Measurements from ENCODE around the gene DNAJC16. TPM values are rescaled to one million over a fixed set of nuclear protein-coding genes. Genes with fewer than 3 reads are reported as not detected.

DNAJC16 gene
- total RNA-seq, 1 experiment from 2014 or later, result 20.7 TPM

GRCh38 chr1:15557594-15557993, 30.9 kb downstream of the DNAJC16 start:
- H3K4me2 ChIP-seq (ENCODE audit: insufficient read depth, insufficient read length, low read length), result no peak overlapping the region
- no peak overlapping the region for H3K56ac ChIP-seq (ENCODE audit: insufficient read length, low read depth, low read length)
- no peak overlapping the region for H4K91ac ChIP-seq (ENCODE audit: insufficient read length, low read depth, low read length)
- H2BK120ac ChIP-seq (ENCODE audit: low read depth, low read length, poor library complexity, severe bottlenecking), result no peak overlapping the region
- H2BK15ac ChIP-seq (ENCODE audit: low read depth, low read length), result no peak overlapping the region
- no peak overlapping the region for H4K5ac ChIP-seq (ENCODE audit: insufficient read length, low read depth, low read length)
- TF ChIP-seq, protein P1, sequence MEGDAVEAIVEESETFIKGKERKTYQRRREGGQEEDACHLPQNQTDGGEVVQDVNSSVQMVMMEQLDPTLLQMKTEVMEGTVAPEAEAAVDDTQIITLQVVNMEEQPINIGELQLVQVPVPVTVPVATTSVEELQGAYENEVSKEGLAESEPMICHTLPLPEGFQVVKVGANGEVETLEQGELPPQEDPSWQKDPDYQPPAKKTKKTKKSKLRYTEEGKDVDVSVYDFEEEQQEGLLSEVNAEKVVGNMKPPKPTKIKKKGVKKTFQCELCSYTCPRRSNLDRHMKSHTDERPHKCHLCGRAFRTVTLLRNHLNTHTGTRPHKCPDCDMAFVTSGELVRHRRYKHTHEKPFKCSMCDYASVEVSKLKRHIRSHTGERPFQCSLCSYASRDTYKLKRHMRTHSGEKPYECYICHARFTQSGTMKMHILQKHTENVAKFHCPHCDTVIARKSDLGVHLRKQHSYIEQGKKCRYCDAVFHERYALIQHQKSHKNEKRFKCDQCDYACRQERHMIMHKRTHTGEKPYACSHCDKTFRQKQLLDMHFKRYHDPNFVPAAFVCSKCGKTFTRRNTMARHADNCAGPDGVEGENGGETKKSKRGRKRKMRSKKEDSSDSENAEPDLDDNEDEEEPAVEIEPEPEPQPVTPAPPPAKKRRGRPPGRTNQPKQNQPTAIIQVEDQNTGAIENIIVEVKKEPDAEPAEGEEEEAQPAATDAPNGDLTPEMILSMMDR (conservative IDR thresholded peaks at IDR 0.05), result no peak
- no peaks in the 10 kb centered on the region for H3K79me2 ChIP-seq (ENCODE audit: insufficient read depth, low read length)
- no peaks in the 10 kb centered on the region for H4K20me1 ChIP-seq (ENCODE audit: control insufficient read depth, insufficient read depth, insufficient read length)
- no peaks in the 10 kb centered on the region for H3K23me2 ChIP-seq (ENCODE audit: insufficient read length, low read depth, low read length, poor library complexity, severe bottlenecking)
- no peak overlapping the region for H3K9ac ChIP-seq (ENCODE audit: extremely low read depth, insufficient read length, low read length)
- H3K23ac ChIP-seq (ENCODE audit: insufficient read length, low read depth, low read length), result no peak overlapping the region
- no peak overlapping the region for H3K27ac ChIP-seq (ENCODE audit: insufficient read length, low read depth, low read length)
- no peaks in the 10 kb centered on the region for H3K79me1 ChIP-seq (ENCODE audit: insufficient read depth, low read depth, low read length, poor library complexity, severe bottlenecking)
- H2BK12ac ChIP-seq (ENCODE audit: insufficient read length, low read depth, low read length), result no peak overlapping the region
- H3K14ac ChIP-seq (ENCODE audit: insufficient read depth, low read length), result no peak overlapping the region
- no peak overlapping the region for H2AK5ac ChIP-seq (ENCODE audit: insufficient read length, low read length)
- Mint-ChIP-seq H3K4me1 (no peaks in the 10 kb centered on the region), H3K36me3 (ENCODE audit: insufficient read depth in 1 of 3, low read depth in 3 of 3) (peaks cover 4 to 32% (median 18%) of the 10 kb centered on the region in 3 experiments; a peak in 6 of 7 replicates), H3K4me3 (no peak overlapping the region), H3K27me3 (ENCODE audit: low read depth) (no peaks in the 10 kb centered on the region), H3K9me3 (no peaks in the 10 kb centered on the region), H3K27ac (no peak overlapping the region)
- WGBS (ENCODE audit: extremely low coverage, insufficient read length, low lambda C conversion rate), result no CpG with 5 or more reads among the region's 2 CpGs
- DNase-seq, result no peak
- no peaks in the 10 kb centered on the region for H3K27me3 ChIP-seq (ENCODE audit: insufficient read depth, low read length)
- H4K8ac ChIP-seq (replicated peaks; ENCODE audit: insufficient read length, low read depth, low read length), result no peak overlapping the region
- H3K4me1 ChIP-seq (ENCODE audit: insufficient read depth, low read length), result no peaks in the 10 kb centered on the region
- H2BK5ac ChIP-seq (ENCODE audit: insufficient read length, low read length), result no peak overlapping the region
- no peak overlapping the region for H2AFZ ChIP-seq (ENCODE audit: low read length)
- no peak overlapping the region for H3K18ac ChIP-seq (ENCODE audit: insufficient read length, low read depth, low read length)
- H3T11ph ChIP-seq (ENCODE audit: low read length), result no peak overlapping the region
- no peak overlapping the region for H3K4ac ChIP-seq (ENCODE audit: low read depth, low read length)
- no peak overlapping the region for H2BK20ac ChIP-seq (ENCODE audit: low read depth, low read length, poor library complexity, severe bottlenecking)
- no peaks in the 10 kb centered on the region for H3K9me3 ChIP-seq (ENCODE audit: control insufficient read depth, low read depth, low read length)

All from H9 (cell line).